ENCODE measurements around the gene ACSL3. TPM values are rescaled to one million over a fixed set of nuclear protein-coding genes. Genes with fewer than 3 reads are reported as not detected.

ACSL3 gene
- total and polyA plus RNA-seq, 2 donors (not counting 3 experiments of a cell fraction or from before 2014, with no cell fraction given): 58.7 to 139 TPM

DNA sequence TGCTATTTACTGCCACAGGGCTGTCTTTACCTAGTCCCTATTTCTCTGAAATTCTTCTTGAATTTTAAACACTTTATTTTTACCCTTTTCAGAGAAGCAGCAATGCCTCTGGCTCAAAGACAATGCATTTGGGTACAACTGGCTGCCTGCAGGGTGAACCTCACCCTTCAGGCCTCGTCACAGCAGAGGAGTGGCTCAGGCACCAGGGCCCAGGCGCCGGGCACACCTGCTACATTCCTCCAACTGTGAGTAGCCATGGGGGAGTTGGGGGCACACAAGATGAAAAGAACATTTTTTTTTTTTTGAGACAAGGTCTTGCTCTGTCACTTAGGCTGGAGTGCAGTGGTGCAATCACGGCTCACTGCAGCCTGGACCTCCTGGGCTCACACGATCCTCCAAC, 116.3 kb downstream of the ACSL3 start:
- intact Hi-C loops (cut with micrococcal nuclease): no loop called here
- Histone ChIP-seq H3K36me3 (ENCODE audit: control insufficient read depth in 2 of 2, extremely low read depth in 1 of 2, insufficient read depth in 2 of 2, low read length in 2 of 2) (no peaks in the 10 kb centered on the region), H3K27ac (ENCODE audit: insufficient read depth, low read depth, low read length) (no peak overlapping the region), H3K4me2 (ENCODE audit: insufficient read depth, low read length) (no peak overlapping the region), H3K9me1 (replicated peaks; ENCODE audit: control insufficient read depth, extremely low read depth, insufficient read depth, low read length) (no peaks in the 10 kb centered on the region), H3K9me3 (replicated peaks; ENCODE audit: control insufficient read depth, insufficient read depth, low read length) (no peaks in the 10 kb centered on the region), H4K20me1 (replicated peaks; ENCODE audit: control insufficient read depth, extremely low read depth, insufficient read depth, low read length) (no peaks in the 10 kb centered on the region), H3K9ac (replicated peaks; ENCODE audit: extremely low read depth, insufficient read depth, low read length) (no peak overlapping the region), H2AFZ (ENCODE audit: low read depth, low read length) (no peak overlapping the region), H3K79me2 (ENCODE audit: control insufficient read depth, insufficient read depth, low read length) (no peaks in the 10 kb centered on the region), H3K4me1 (ENCODE audit: control insufficient read depth, extremely low read depth, insufficient read depth, low read length) (no peaks in the 10 kb centered on the region), H3K27me3 (ENCODE audit: control insufficient read depth in 2 of 2, insufficient read depth in 2 of 2, low read length in 2 of 2) (peaks cover 0 to 2% of the 10 kb centered on the region in 2 experiments), H3K4me3 (replicated peaks in 1 of 3; ENCODE audit: insufficient read depth in 1 of 3, low read depth in 1 of 3, low read length in 3 of 3) (no peak overlapping the region)
- DNase-seq (ENCODE audit: low read depth, low spot score) (no peak), FAIRE-seq (no peak)
- BruUV-seq (replicated peaks): no TSS peak
- dilution Hi-C loops (cut with MboI; ENCODE audit: extremely low pct_ligation_motif_present, low sequenced_read_pairs): no loop called here
- CTCF ChIA-PET: interaction anchor here (0.6 kb wide), 1 partner anchor 1709 kb away, joined by 4 read pairs; no protein-coding TSS in a partner anchor
- no peak for TF ChIP-seq POLR2A (IDR thresholded peaks at IDR 0.05; ENCODE audit: low read depth, low read length)
- no peak for TF ChIP-seq GATA2 (IDR thresholded peaks at IDR 0.05; ENCODE audit: insufficient read depth, insufficient read length, low read depth, low read length)
- TF ChIP-seq MYC (IDR thresholded peaks at IDR 0.05; ENCODE audit: low read depth, low read length): no peak
- no peak for TF ChIP-seq CTCF (IDR thresholded peaks at IDR 0.05; ENCODE audit: extremely low read depth in 1 of 2, insufficient read depth in 1 of 2, low read depth in 1 of 2, low read length in 2 of 2)
- TF ChIP-seq POLR2AphosphoS5 (IDR thresholded peaks at IDR 0.05; ENCODE audit: insufficient read depth, low read depth, low read length): no peak
- TF ChIP-seq FOS (IDR thresholded peaks at IDR 0.05; ENCODE audit: borderline replicate concordance, insufficient read depth, low read length): no peak
- TF ChIP-seq JUN (IDR thresholded peaks at IDR 0.05; ENCODE audit: borderline replicate concordance, insufficient read depth, insufficient read length, low read depth): no peak
- TF ChIP-seq, protein P1, sequence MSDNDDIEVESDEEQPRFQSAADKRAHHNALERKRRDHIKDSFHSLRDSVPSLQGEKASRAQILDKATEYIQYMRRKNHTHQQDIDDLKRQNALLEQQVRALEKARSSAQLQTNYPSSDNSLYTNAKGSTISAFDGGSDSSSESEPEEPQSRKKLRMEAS (IDR thresholded peaks at IDR 0.05; ENCODE audit: insufficient read depth, insufficient read length): no peak
- no peak for TF ChIP-seq EZH2 (IDR thresholded peaks at IDR 0.05; ENCODE audit: borderline replicate concordance, low read depth, low read length, severe bottlenecking)
- POLR2A ChIA-PET: no interaction called here

All from endothelial cell of umbilical vein (primary cell).